GM18520 (cell line): ENCODE results near the gene LOXL4.

ENCODE experiments used
- ATAC-seq: cut with Tn5 transposase; IDR thresholded peaks from one replicate; pipeline ENCODE4 v1.9.1; 2021; ENCODE audit not compliant: unreplicated experiment

The LOXL4 gene

GRCh38 chr10:98295401-98295811 is 27.4 kb upstream of the LOXL4 start:
- no peak for ATAC-seq

- no peak for ATAC-seq
Observed at GRCh38 chr10:98294270-98294627, 26.3 kb upstream of the LOXL4 start.

GRCh38 chr10:98293550-98294269 is 25.7 kb upstream of the LOXL4 start:
- no peak for ATAC-seq

- ATAC-seq = no peak
Observed at GRCh38 chr10:98292971-98293370, 25.0 kb upstream of the LOXL4 start.

GRCh38 chr10:98289802-98290209 is 21.8 kb upstream of the LOXL4 start:
- no peak for ATAC-seq

- ATAC-seq = no peak
Observed at GRCh38 chr10:98287321-98287720, 19.3 kb upstream of the LOXL4 start.

GRCh38 chr10:98286419-98286818 is 18.4 kb upstream of the LOXL4 start:
- ATAC-seq = no peak

- ATAC-seq = no peak
Observed at GRCh38 chr10:98285416-98285815, 17.4 kb upstream of the LOXL4 start.

GRCh38 chr10:98276311-98276710 is 8.3 kb upstream of the LOXL4 start:
- ATAC-seq = no peak

- ATAC-seq = no peak
Observed at GRCh38 chr10:98274562-98274961, 6.6 kb upstream of the LOXL4 start.

GRCh38 chr10:98273057-98273850 is 5.3 kb upstream of the LOXL4 start:
- no peak for ATAC-seq

GRCh38 chr10:98272656-98273055 is 4.7 kb upstream of the LOXL4 start:
- ATAC-seq = no peak

GRCh38 chr10:98272245-98272644 is 4.3 kb upstream of the LOXL4 start:
- ATAC-seq = no peak

GRCh38 chr10:98270786-98271185 is 2.8 kb upstream of the LOXL4 start:
- ATAC-seq = no peak

- ATAC-seq = no peak
Observed at GRCh38 chr10:98270073-98270740, 2.2 kb upstream of the LOXL4 start.

- no peak for ATAC-seq
Observed at GRCh38 chr10:98269435-98269912, 1.5 kb upstream of the LOXL4 start.

GRCh38 chr10:98268694-98269431 is 869 bp upstream of the LOXL4 start:
- ATAC-seq = no peak

GRCh38 chr10:98267069-98267893 is 713 bp downstream of the LOXL4 start:
- ATAC-seq = no peak

GRCh38 chr10:98266647-98267046 is 1.3 kb downstream of the LOXL4 start:
- no peak for ATAC-seq
